Islet of Langerhans (tissue), 1 donor: ENCODE measurements around the gene RTL10.

ENCODE experiments used
- FAIRE-seq: peaks from one replicate; lab custom pipeline; 2011; peaks lifted over from hg19 to GRCh38; lab: Jason Lieb, UNC

The RTL10 gene, protein sequence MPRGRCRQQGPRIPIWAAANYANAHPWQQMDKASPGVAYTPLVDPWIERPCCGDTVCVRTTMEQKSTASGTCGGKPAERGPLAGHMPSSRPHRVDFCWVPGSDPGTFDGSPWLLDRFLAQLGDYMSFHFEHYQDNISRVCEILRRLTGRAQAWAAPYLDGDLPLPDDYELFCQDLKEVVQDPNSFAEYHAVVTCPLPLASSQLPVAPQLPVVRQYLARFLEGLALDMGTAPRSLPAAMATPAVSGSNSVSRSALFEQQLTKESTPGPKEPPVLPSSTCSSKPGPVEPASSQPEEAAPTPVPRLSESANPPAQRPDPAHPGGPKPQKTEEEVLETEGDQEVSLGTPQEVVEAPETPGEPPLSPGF

DNA sequence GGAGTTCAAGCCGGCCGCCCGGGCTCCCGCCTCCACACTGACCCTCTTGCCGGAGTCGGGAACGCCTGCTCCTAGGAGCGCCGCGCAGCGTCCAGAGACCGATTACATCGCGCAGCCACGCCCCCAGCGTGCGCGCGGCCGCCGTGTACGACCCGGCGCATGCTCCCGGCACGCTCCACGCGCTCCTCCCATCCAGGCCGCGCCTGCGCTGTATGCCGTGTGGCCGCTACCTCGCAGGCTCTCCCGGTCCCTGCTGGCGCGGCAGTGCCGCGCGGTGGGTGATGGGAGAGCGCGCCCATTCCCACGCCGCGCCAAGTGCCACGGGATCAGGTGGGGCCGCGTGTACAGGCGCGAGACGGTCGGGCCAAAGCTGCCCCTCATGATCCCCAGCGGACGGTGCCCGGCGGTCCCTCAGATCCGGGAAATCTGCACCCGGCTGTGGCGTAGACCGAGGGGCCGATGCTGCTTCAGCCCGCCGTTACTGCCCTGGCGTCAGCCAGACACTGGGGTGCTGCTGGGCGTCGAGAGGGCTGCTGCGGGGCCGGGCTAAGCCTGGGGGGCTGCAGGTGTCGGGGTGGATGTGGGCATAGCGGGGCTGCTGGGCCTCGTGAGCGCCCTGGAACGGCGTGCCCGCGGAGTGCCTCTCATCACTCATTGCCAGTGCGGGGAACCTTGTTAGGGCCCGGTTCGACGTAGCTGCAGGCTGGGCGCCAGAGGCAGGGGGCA, at the start of gene RTL10, which contains the start of gene GNB1L:
Gene RTL10, minus strand, starts transcription at position 97 of the 726 bp plus-strand sequence. CDS start 2,613 bp downstream, outside the sequence.
Gene GNB1L, minus strand, starts transcription at position 97 of the 726 bp plus-strand sequence. CDS start 33,519 bp downstream, outside the sequence.
- FAIRE-seq, result no peak

DNA sequence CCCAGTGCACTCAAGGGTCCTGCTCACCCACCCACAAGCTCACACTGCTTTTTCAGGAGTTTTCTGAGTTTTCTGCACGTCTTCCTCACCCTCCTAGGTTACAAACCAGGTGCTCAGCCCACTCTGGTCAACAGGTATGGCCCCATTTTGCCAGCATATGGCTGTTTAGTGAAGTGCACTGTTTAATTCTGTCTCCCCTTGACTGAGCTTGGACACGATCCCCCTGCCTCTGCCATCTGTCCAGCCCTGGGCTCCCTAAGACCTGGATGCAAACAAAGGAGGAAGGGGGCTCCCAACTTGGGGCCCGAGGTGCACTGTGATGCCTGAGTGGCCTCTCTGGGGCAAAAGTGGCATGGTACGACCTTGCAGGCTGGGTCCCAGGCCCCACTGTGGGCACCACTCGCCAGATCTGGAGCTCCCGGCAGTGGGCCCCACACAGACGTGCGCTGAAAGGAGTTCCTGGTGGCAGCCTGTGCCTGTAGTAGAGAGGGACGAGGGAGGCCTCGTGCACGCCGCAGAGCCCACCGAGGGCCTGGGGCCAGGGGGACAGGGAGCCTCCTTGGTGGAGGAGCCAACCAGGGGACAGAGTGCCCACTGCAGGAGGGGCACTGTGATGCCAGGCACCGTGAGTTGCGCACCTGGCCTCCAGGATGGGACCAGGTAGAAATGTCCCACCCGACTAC, 49.6 kb upstream of the RTL10 start:
- no peak for FAIRE-seq

DNA sequence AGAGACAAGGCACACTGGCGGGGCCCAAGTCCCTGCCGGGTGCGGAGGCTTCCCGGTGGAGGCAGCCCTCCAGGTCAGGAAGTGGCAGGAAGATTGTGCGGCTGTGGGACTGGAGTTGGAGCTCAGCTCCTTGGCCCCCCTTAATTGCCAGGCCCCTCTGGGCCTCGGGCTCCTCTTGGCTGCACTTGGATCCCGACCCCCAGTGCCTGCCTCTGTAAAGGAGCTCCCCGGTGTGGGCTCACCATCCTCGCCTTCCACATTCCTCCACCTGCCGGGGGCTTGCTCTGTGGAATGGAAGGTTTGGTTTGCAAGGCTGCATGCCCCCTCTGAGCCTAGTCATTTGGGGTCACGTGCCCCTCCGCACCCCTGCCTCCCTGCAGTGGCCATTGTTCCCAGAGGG, 48.8 kb upstream of the RTL10 start:
- FAIRE-seq, result no peak

DNA sequence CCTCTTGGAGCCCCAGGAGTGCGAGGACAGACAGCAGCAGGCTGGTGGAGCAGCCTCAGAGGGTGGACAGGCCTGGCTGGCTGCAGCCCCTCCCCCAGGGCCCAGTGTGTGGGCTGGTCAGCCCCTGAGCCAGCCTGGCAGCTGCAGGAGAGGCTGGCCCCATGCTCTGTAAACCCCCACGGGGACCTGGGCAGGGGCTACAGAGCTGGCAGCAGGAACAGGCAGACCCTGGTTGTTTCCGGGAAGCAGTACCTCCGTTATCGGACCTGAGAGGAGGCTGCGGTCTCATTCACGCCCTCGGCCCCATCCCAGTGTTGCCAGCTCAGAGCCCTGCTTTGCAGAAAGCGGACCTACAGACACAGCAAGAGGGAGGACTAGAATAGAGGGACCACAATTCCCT, 48.4 kb upstream of the RTL10 start:
- no peak for FAIRE-seq

DNA sequence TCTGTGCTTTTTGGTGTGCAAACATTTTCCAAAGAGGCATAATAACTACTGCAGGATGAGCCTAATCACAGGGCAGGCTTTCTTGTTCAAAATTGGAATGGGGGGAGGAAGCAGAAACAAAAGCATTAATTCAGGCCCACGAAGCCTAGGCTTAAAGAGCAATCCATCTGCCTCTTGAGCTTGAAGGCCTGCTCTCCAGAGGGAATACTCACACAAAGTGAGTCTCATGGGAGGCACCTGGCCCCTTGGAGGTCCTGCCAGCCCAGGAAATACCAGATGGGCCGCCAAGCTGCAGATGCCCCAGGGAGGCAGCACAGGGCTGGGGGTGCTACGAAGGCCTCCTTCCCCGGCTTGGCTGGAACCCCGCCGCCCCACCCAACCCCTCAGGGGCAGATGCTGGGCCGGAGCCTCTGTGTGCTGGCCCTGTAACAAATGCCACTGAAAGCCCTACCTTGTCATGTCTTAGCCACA, 47.6 kb upstream of the RTL10 start:
- no peak for FAIRE-seq

DNA sequence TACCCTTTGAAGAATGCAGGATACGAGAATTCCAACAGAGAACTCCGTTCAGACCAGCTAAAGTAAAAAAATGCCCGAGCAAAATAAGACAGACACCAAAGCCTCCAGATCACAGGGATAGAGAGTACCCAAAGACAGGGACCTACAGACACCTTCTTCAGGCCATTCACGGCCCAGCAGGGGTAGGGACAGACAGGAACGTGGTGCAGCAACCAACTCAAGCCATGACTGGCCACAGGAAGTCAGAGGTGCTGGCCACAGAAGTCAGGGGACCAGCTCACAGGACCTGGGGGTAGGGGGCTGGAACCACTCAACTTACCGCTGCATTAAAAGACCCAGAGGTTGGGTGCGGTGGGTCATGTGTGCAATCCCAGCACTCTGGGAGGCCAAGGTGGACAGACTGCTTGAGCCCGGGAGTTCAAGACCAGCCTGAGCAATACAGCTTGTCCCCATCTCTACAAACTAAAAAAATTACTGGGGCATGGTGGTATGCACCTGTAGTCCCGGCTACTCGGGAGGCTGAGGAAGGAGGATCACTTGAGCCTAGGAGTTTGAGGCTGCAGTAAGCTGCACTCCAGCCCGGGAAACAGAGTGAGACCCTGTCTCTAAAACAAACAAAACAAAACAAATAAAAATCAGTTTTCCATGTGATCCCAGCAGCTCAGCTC, 47.0 kb upstream of the RTL10 start:
- no peak for FAIRE-seq

DNA sequence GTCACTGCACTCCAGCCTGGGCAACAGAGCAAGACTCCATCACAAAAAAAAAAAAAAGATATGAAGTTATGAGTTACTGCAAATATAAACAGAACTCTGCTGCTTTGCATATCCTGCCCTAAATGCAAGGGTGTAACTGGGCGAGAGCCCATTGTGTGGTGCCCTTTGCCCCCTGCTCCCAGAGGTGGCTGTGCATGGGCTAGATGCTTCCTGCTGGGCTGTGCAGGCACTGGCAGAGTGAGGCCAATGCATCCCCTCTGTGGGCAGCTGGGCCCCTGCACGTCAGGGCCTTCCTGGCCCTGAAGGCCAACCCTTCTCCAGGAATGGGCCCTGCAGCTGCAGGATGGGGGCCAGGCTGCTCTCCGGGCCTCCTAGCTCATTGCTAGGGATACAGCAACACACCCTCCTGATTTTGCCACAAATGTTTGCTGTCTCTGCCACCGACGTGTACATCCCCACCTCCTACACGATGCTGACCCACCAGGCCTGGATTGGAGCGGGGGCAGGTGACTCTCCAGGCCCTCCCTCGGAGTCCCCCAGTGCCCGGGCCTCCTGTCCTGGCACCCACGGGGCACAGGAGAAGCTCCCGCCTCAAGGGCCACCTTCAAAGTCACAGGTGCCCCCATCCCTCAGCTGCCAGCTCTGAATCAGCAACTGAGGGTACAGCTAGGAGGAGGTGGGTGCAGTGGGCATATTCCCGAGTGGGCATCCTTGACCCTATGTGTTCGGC, 46.2 kb upstream of the RTL10 start:
- no peak for FAIRE-seq

DNA sequence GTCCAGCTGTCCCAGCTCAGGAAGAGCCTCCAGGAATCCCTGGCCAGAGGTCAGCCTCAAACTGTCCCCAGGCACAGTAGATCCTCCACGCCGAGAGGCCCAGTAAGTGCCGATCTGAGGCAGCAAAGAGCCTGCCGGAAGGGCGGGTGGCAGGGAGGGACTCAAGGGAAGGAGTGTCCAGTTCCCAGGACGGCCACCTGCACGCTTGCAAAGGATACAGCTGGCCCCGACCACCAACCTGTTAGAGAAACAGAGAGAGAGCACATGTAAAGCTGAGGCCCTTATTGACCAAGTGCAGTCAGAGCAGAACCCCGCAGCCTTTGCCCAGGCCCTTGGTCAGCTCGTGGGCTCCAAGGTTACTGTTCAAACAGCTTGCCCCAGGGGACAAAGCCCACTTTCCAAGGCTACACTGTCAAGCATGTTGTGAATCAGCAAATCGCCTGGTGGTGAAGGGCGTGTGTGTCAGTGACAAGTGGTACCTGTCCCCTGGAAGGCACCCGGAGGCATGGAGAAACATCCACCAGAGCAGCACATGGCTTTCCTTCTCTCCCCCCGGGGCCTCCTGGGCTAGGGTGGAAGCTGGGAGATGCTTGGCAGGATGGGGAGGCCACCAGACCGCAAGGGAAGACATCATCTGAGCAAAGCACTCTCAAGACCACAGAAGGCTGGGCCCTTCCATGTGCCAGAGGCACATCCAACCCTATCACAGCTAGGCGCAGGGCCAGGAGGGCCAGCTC, 44.3 kb upstream of the RTL10 start:
- no peak for FAIRE-seq

DNA sequence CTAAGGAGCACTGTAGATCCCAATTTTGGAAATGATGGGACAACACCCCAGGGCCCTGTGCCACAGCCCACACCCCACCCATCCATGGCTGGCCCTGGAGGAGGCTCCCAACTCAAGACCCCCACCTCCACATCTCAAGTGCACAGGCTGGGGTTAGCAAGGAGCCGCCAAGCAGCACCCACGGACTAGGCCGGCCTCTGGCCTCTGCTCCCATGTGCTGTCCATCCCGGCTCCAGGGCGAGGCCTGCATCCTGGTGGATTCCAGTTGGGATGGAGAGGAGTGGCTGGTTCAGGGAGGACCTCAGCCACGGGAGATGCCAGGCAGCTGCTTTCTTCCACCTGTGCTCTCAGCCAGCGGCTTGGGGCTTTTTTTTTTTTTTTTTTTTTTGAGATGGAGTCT, 43.5 kb upstream of the RTL10 start:
- FAIRE-seq, result no peak

DNA sequence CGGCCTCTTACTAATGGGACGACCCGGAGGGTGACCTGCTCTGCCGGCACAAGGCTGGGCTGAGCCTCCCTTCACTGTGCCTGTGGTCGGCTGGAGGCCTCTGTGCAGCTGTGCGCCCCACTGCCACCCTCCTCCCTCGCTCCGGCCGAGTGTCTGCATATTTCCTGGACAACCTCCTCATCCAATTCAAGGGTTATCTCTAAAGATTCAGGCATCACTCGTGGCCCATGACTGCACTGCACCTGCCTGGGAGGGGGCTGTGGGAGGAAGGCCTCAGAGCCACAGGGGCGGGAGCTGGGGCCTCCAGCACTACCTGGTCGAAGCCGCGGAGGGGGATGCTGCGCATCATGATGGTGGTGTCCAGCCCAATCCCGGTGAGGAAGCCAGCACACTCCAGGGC, 43.1 kb upstream of the RTL10 start:
- FAIRE-seq, result no peak

DNA sequence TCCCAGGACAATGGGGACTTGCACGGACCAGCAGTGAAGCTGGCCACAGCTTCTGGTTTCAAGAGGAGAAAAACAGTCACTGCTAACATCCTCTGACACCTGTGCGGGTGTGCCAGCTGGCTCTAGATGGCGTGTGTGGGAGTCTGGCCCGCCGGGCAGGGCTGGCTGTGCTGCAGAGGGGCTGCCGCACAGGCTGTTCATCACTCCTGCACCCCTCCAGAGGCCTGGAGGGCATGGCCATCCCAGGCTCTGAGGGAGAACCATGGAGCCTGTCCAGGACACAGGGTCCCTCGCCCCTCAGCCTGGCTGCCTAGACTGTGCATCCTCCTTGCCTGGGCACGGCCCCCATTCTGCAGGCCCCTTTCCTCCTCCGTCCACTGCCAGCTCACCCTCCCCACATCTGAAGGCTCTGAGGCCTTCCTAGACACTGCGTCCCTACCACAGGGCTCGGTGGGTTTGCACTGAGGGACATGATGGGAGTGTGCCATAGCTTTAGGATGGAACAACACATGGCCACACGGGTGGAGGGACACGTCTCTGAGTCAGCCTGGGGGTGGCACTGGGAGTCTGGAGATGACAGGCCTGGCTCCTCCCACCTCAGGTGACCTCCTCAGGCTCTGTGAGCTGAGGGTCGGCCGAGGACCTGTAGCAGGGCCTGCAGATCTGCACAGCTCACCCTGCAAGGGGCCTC, 42.1 kb upstream of the RTL10 start:
- FAIRE-seq, result no peak

DNA sequence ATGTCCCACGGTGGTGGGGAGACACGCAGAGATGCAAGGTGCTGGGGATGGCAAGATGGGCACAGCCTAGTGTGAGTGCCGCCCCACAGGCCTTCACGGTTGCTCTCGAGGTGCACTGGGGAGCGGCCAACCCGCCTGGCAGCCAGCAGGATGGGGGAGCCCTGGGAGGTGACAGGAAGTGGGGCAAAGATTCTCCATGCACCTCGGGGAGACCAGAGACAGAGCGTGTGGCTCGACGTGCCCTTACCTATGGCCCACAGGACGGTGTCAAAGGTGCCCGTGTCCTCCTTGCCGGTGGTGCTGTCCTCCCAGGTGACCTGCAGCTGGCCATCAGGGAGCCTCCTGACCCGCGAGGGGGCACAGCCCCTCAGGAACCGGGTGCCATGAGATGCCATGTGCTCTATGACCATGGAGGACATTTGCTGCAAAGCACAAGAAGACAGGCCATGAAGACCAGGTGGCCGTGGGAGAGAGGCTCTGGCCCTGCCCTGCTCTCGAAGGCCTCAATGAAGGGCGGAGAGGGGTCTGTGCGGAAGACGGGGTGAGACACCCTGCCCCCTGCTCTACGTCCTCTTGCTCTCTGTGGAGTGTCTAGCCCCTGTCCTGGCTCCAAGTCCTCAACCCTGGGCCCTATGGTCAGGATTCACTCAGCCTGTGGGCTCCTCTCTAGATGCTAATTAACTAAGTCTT, 40.6 kb upstream of the RTL10 start:
- FAIRE-seq, result no peak

DNA sequence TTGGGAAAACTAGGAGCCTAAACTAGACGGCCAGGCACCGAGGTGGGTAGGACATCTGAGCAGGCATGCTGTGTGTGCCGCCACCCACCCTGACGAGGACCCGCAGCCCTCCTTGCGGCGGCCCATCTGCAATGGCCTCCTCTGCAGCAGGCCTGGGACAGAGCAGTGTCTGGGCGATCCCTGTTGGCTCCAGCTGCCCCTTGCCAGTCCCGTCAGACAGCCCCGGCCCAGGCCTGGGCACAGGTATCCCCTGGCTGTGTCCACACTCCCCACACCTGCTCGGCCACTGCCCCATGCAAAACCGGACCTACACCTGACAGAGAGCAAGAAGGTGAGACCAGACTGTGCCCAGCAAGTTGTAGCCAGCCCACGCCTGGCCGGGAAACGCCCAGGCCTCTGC, 38.7 kb upstream of the RTL10 start:
- FAIRE-seq, result no peak

DNA sequence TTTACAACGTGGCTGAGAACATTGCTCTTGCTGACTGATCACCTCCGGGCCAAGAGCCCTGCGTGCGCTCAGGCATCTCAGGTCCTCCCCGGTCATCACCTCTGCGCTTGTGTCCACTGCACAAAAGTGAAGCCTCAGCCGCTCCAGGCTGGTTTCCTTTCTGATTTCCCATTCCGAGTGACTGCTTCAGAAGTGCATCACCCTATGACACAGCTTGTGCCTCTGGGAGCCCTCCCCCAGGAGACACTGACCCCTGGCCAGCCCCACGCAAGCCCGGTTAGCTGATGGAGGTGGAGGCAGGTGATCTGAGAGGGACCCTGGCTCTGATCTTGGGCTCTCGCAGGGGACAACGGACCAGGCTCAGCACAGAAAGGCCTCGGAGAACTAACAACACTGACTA, 38.3 kb upstream of the RTL10 start:
- no peak for FAIRE-seq

DNA sequence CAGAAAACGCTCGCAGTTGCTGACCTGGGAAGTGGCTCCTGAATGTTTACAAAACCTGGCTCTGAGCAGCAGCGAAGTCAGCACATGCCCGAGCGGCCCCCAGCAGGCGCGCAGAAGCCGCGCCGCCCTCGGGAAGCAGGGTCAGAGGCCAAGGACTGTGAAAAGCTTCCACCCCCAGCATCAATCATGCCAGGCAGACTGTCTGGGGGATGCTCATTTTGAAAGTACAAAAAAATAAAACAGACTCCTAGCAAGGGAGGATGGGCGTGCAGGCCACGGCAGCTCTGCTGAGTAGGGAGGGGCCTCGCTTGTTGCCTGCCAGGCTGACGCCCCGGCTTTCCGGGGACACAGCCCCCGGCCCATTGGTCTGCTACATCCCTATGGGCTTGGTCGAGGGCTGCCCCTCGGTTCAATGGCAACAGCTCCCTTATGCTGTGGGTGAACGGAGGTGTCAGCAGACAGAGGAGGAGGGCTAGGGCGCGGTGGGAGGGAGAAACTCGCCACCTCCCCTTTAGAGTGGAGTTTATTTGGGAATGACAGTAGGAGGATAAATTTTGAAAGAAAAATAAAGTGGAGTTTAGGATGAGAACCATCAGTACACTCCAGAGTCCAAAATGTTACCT, 37.7 kb upstream of the RTL10 start:
- FAIRE-seq, result no peak

DNA sequence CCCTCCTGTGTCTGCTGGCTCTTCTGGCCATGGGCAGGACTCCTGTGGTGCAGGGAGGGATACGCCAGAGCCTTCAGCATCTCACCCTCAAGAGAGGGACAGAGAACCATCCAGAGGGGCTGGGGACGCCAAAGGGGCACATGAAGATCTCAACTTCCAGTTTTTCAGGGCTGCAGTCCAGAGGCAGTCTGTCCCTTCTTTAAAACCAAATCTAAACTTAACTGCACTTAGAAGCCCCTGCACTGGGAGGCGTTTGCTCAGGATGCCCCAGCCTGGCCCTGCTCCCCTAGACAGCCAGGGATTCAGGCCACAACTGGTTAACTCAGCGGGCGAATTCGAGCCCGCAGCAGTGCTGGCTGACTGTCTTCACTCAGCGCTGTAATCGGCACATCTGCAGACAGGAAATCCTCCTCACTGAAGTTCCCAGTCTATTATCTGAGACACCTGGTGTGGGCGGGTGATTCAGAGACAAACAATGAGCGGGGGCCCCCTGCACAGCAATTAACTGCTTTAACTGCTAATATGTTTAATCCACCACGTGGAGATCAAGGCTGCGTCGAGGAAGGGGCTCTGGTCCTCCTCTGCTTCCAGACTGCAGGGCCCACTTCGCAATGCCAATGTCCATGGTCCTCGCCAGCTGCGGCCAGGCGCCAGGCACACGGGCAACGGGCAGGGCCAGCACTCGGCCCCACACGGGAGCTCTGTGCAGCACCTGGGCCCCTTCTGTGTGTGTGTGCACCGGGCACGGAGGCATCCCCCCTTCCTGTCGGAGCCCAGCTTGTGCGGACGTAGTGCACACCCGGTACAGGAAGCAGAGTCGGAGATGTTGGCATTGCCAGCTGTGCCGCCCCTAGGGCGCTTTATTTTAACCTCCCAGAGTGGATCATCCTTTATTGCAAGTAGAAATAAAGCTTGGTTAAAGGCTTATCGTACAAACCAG, 36.9 kb upstream of the RTL10 start:
- FAIRE-seq, result no peak

DNA sequence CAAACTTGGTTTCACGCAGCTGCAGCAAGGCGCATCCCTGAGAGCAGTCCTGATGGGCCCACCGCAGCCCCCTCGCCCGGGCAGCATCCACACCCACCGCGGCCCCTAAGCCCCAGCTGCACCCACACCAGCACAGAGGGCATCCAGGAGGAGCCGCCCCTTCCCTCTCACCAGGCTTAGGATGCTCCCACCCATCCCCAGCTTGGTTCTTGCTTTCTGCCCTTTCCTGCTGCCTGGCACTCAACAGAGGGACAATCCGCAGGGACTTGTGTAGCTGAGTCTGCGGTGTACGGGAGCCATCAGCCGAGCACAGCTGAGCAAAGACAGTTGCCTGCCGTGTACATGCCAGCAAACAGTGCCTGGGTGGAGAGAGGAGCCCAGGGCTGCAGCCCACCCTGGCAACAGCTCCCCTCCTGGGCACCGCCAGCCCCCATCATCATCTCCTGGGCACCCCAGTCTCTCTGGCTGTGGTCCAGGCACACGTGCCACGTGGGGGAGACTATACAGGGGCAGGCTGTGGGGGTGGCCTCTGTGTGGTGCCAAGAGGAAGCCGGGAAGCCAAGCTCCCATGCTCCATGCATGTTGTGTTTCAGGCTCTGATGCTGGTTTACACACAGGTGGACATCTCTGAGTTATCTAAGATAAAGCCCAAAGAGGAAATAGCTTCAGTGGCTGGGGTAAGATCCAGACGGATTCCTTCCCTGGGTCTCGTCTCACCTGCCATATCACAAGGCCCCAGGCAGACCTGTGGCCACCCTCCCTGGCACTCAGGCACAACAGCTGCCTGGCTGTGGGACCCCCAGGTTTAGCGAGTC, 36.0 kb upstream of the RTL10 start:
- no peak for FAIRE-seq
